IgD-negative memory B cell (primary cell): ENCODE measurements around the gene KY. TPM values are rescaled to one million over a fixed set of nuclear protein-coding genes. Genes with fewer than 3 reads are reported as not detected.

ENCODE experiments used
- H3K27ac Mint-ChIP-seq, 3 donors: one replicate each; pipeline ENCODE4 v1.8.0; 2020 to 2022; ENCODE audit warnings: mild to moderate bottlenecking in 3 of 3, mixed read lengths in 3 of 3, moderate library complexity in 1 of 3
- H3K27me3 Mint-ChIP-seq: one replicate; pipeline ENCODE4 v1.8.0; 2021; ENCODE audit warnings: mixed read lengths
- H3K36me3 Mint-ChIP-seq: one replicate; pipeline ENCODE4 v1.8.0; 2020; ENCODE audit warnings: mild to moderate bottlenecking, mixed read lengths
- H3K4me1 Mint-ChIP-seq, 3 donors: one replicate each; pipeline ENCODE4 v1.8.0; 2020 to 2022; ENCODE audit warnings: mixed read lengths in 3 of 3, mild to moderate bottlenecking in 1 of 3
- H3K4me3 Mint-ChIP-seq, 4 donors: one replicate each; pipeline ENCODE4 v1.8.0; 2020 to 2022; ENCODE audit warnings: mild to moderate bottlenecking in 4 of 4, mixed read lengths in 4 of 4, moderate library complexity in 3 of 4
- H3K9me3 Mint-ChIP-seq, 3 donors: one replicate each; pipeline ENCODE4 v1.8.0; 2020 to 2021; ENCODE audit warnings: mixed read lengths in 3 of 3, mild to moderate bottlenecking in 1 of 3
- polyA plus RNA-seq: library from polyadenylated mRNA; unstranded; fragments of 300-500 nt; fragmentation: Illumina TruSeq; gene quantifications from one replicate; pipeline ENCODE4 v1.2.3, GENCODE V29; 2021

Gene KY
- polyA plus RNA-seq: not detected

- peaks cover 0 to 2% (median 0%) of the 10 kb centered on the region in 3 donors for H3K9me3 Mint-ChIP-seq
- H3K4me3 Mint-ChIP-seq: peak within 1 kb of the TSS in 2 of 4 donors; percentile 4 to 58
- H3K27ac Mint-ChIP-seq: no peak within 1 kb of the TSS
- H3K27me3 Mint-ChIP-seq: peaks cover 14% of the 10 kb centered on the region
- peaks cover 0 to 2% (median 0%) of the 10 kb centered on the region in 3 donors for H3K4me1 Mint-ChIP-seq
- peaks cover 1% of the 10 kb centered on the region for H3K36me3 Mint-ChIP-seq
Observed at GRCh38 chr3:134650431-134651346, at the start of gene KY. KY (minus strand) TSS chr3:134651022; CDS start chr3:134650960, 62 bp downstream.

DNA sequence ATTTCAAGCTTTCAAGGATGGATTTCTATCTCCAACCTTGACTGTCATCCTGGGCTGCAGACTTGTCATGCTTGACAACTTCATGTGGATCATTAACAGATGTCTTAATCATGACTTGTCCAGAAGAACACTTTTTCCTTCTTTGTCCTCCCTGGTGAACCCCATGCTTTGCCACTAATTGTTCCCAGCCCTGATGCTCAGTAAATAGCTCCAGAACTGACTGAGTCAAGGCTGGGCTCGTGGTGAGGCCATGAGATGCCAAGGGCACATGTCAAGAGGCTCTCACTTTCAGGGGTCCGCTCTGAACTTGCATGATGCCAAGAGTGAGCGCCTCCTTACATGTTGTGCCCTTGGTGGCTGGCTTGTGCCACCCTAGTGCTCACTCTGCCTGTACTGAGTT, 48.9 kb upstream of the KY start:
- Mint-ChIP-seq H3K27ac (no peak overlapping the region), H3K4me3 (no peak overlapping the region), H3K36me3 (no peaks in the 10 kb centered on the region), H3K27me3 (peaks cover 3% of the 10 kb centered on the region), H3K9me3 (peaks cover under 1 to 5% (median 2%) of the 10 kb centered on the region in 3 donors), H3K4me1 (no peaks in the 10 kb centered on the region)

DNA sequence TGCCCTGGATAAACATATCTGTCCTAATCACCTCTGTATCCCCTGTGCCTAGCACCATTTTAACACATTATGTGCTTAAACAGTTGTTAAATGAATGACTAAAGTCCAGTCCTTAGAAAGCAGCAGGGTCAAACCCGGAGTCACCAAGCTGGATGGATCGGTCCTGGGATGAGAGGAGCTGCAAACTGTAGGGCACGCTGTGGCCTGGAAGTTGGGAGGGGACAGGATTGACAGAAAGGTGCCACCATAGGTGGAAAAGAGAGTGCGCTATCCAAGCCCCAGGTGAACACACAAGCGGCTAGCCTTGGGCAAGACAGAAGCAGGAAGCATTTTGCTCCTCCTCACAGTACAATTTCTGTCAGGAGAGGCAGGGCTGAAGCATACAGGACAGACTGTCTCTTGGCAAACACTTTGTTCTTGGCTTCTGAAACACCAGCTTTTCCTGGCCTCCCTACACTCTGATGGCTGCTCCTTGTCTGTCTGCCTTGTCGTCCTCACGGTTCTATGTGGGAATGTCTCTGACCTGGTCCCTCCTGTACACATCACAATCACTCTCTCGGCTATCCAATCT, 48.4 kb upstream of the KY start:
- Mint-ChIP-seq H3K27me3 (peaks cover 3% of the 10 kb centered on the region), H3K9me3 (peaks cover 1 to 5% (median 2%) of the 10 kb centered on the region in 3 donors), H3K27ac (no peak overlapping the region), H3K36me3 (no peaks in the 10 kb centered on the region), H3K4me3 (no peak overlapping the region), H3K4me1 (no peaks in the 10 kb centered on the region)

DNA sequence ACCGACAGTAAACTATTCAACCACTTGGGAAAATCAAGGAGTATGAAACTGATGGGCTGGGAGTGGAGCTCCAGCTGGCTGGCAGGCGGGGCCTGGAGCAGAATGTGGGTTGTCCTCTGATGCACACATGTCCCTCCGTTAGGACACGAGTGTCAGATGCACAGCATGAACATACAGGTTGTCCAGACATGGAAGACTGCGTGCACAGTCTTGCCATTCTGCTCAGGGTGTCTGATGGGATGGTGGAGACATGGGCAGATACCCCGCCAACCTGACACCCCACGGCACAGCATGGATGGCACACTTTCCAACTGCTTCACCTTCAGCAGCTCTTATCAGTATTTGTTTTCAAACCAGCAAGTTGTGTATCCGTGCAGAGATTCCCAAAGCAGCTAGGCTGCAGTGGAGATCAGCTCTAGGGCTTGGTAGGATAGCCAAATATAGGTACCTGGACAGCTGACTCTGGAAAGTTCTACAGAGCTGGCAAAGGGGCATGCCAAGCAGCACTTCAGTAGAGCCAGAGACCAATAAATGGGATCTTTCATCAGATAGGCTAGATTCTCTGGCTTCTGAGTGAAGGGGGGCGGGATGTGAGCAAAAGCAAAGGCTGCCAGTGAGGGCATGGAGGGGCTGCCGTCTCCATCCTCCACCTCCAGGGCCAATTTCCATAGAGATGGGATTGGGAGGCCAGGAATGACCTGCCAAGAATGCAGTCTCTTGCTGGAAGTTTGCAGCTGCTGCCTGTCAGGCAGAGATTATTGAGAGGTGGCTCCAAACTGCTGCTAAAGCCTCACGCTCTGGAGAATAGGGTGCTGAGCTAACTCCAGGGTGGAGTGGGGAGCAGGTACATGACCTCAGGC, 47.2 kb upstream of the KY start:
- Mint-ChIP-seq H3K9me3 (peaks cover 1 to 5% (median 2%) of the 10 kb centered on the region in 3 donors), H3K36me3 (no peaks in the 10 kb centered on the region), H3K27me3 (peaks cover 3% of the 10 kb centered on the region), H3K4me3 (no peak overlapping the region), H3K27ac (no peak overlapping the region), H3K4me1 (no peaks in the 10 kb centered on the region)

- Mint-ChIP-seq H3K36me3 (no peaks in the 10 kb centered on the region), H3K27ac (no peak overlapping the region), H3K4me3 (no peak overlapping the region), H3K9me3 (peaks cover 0 to 4% (median 0%) of the 10 kb centered on the region in 3 donors), H3K4me1 (no peaks in the 10 kb centered on the region), H3K27me3 (peaks cover 6% of the 10 kb centered on the region)
Observed at GRCh38 chr3:134696155-134696554, 45.3 kb upstream of the KY start.

DNA sequence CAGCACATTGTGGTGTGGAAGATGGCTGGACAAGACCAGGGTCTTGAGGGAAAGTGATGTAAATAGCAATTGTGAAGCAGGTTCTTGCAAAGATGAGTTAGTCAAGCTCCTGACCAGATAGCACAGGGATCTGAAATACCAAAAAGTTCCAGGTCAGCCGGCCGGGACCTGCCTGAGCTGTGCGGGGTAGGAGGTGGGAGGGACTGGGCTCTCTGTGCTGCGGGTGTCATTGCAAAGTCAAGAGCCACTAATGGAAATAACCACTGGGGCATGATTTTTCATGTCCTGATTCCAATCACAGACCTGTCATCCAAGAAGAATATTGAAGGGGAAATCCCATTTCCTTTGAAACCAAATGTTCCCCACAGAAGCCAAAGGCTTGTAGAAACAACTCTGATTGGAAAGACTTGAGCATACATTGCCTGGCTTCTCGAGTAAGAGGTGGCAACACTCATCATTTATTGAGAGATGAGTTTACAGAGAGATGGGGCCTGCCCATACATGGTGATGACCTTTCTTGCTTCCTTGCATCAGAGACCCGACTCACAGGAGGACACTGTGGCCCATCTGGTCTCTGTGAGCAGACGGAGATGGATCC, 44.2 kb upstream of the KY start:
- peaks cover 6% of the 10 kb centered on the region for H3K27me3 Mint-ChIP-seq
- H3K36me3 Mint-ChIP-seq: no peaks in the 10 kb centered on the region
- H3K4me1 Mint-ChIP-seq: no peaks in the 10 kb centered on the region
- no peak overlapping the region for H3K27ac Mint-ChIP-seq
- H3K4me3 Mint-ChIP-seq: no peak overlapping the region
- peaks cover 0 to 4% (median 0%) of the 10 kb centered on the region in 3 donors for H3K9me3 Mint-ChIP-seq

DNA sequence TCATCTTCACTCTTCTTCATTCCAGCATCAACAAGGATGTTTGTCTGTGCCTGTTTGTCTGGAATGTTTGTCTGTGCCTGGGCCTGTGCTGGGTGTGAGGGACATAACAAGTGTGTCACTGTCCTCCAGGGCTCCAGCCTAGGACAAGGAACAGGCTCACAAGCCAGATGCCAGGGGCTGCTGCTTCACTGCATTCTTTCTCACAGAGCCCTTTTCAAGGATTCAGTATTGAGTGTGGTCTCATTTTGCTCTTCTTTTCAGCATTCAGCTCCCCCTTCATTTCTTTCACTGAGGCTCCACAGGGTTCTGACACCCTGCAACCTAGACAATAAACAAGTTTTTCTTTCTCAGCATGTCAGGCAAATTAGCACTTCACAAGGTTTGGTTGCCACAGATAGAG, 43.6 kb upstream of the KY start:
- H3K27ac Mint-ChIP-seq: no peak overlapping the region
- no peaks in the 10 kb centered on the region for H3K4me1 Mint-ChIP-seq
- H3K36me3 Mint-ChIP-seq: no peaks in the 10 kb centered on the region

DNA sequence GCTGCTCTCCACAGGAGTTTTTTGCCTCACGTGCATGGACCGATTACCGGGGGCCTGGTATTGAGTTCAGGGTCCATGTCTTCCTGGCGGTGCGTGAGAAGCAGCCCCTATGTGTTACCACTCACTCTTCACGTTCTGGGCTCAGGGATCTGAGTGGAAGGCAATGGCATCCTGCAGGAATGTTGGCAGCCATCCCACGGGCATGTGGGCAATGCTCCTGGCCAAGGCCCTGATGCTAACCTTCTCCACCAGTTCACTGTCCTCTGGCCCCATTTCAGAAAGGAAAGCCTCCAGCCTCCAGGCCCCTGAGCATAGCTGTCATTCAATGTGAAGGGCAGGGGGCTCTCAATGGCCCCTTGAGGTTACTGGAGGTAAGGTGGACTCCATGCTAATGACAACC, 43.0 kb upstream of the KY start:
- peaks cover 6% of the 10 kb centered on the region for H3K27me3 Mint-ChIP-seq
- peaks cover 0 to 4% (median 0%) of the 10 kb centered on the region in 3 donors for H3K9me3 Mint-ChIP-seq
- no peaks in the 10 kb centered on the region for H3K4me1 Mint-ChIP-seq
- H3K27ac Mint-ChIP-seq: no peak overlapping the region
- no peaks in the 10 kb centered on the region for H3K36me3 Mint-ChIP-seq
- H3K4me3 Mint-ChIP-seq: no peak overlapping the region

More for the DNA sequence above, 43.6 kb upstream of the KY start:
- peaks cover 0 to 4% (median 0%) of the 10 kb centered on the region in 3 donors for H3K9me3 Mint-ChIP-seq
- H3K27me3 Mint-ChIP-seq: peaks cover 6% of the 10 kb centered on the region
- H3K4me3 Mint-ChIP-seq: no peak overlapping the region

DNA sequence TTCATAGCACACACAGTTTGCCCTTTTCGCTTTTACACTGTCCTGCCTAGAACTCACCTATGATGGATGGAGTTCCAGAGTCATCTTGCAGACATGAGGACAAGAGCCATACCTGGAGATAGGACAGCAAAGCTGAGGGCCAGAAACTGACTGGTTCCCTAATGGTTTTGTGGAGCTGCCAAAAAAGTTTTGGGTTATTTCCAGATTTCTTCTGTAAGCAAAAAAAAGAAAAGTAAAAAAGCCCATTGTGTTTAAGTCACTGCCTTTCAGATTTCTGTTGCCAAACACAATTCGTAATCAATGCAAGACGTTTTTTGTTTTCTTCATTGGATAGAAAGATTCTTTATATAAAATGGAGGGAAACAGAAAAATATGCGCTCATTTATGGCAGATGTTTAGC, 42.4 kb upstream of the KY start:
- H3K27ac Mint-ChIP-seq: no peak overlapping the region
- H3K27me3 Mint-ChIP-seq: peaks cover 3% of the 10 kb centered on the region
- H3K4me1 Mint-ChIP-seq: no peaks in the 10 kb centered on the region
- H3K4me3 Mint-ChIP-seq: no peak overlapping the region
- H3K36me3 Mint-ChIP-seq: no peaks in the 10 kb centered on the region
- peaks cover 0 to 4% (median 0%) of the 10 kb centered on the region in 3 donors for H3K9me3 Mint-ChIP-seq

GRCh38 chr3:134690226-134690625, 39.4 kb upstream of the KY start:
- no peak overlapping the region for H3K4me3 Mint-ChIP-seq
- peaks cover 0 to 4% (median 0%) of the 10 kb centered on the region in 3 donors for H3K9me3 Mint-ChIP-seq
- H3K4me1 Mint-ChIP-seq: peaks cover 0 to 2% (median 0%) of the 10 kb centered on the region in 3 donors
- no peak overlapping the region for H3K27ac Mint-ChIP-seq
- H3K27me3 Mint-ChIP-seq: peaks cover 7% of the 10 kb centered on the region
- H3K36me3 Mint-ChIP-seq: no peaks in the 10 kb centered on the region

DNA sequence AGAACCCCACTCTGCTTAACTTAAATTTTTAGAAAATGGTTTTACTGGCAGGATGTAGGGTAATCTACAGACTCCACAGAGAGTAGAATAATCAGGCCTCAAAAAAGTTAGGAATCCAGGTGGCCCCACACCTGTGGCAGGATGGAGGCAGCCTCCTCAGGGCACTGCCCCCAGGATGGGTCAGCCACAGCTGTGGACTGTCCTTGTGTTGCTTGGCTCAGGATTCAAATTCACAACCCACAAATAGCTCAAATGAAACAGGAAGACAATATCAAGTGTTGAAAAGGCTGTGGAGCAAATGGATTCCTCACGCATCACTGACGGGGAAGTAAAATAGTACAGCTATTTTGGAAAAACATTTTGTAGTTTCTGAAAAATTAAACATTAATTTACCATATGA, 36.8 kb upstream of the KY start:
- H3K27ac Mint-ChIP-seq: no peak overlapping the region
- no peak overlapping the region for H3K4me3 Mint-ChIP-seq
- no peaks in the 10 kb centered on the region for H3K36me3 Mint-ChIP-seq
- H3K27me3 Mint-ChIP-seq: peaks cover 7% of the 10 kb centered on the region
- peaks cover 0 to 2% (median 0%) of the 10 kb centered on the region in 3 donors for H3K4me1 Mint-ChIP-seq
- no peaks in the 10 kb centered on the region for H3K9me3 Mint-ChIP-seq

DNA sequence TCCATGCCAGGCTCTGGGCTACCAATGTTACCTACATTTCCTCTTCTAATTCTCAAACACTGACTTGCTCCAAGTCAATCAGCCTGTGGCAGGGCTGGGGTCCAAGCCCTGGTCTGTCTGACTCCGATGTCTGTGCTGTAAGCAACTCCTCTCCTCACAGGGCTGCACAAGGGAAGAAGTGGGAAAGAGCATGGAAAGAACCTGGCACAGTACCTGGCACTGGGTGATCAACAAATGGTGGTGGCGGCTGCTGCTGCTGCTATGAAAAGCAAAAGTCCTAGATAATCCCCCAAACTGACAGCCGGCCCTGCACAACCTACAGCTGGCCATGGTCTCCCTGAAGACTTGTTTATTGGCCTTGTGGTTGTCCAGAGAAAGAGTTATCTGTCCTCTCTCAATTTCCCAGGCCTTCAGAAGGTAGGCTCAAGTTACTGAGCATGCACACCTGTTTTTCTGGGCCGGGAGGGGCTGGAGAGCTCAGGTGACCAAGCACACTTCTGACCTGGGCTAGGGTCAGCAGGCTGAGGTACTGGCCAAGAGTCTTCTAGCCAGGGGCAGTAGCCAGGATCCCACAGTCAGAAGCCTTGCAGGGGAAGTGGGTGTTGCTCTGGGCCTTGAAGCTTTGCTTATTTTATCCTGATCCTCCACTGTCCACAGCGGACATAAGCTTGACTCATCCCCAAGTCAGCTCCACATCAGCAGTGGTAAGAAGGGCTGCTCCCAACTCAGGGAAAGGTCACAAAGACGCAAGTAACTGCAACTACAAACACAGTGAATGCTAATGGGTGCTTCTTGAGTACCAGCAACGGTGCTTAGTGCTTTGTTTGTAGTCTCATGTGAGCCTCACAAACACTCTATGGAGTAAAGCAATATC, 35.3 kb upstream of the KY start:
- Mint-ChIP-seq H3K36me3 (no peaks in the 10 kb centered on the region), H3K27me3 (peaks cover 4% of the 10 kb centered on the region), H3K27ac (no peak overlapping the region), H3K4me1 (peaks cover 0 to 2% (median 0%) of the 10 kb centered on the region in 3 donors), H3K4me3 (no peak overlapping the region), H3K9me3 (peaks cover 0 to 2% (median 0%) of the 10 kb centered on the region in 3 donors)

DNA sequence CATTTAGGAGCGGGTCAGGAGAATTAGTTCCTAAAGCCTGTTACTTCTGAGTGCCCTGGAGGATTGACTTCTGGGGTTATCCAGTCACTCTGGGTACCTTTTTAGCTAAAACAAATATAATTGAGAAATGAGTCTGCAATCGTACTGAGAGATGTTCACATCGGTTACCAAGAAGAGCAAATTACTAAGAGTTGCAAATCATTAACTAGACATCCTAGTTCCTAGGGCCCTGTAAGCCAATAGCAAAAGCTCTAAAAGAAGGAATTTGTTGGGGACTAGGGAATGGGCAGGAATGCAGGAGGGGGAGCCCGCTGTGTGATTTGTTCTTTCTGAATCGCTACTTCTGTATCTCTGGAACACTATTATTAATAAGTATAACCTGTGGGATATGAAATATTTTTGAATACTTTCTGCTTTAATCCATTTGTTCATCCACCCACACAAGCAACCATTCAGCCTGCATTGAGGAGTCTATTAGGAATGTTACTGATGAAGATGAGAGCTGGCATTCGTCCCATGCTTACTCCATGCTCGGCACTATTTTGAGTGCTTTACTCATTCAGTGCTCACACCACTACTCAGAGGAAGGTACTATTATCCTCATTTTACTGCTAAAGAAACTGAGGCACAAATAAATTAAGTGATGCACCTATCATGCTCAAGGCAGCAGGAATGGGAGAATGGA, 31.5 kb upstream of the KY start:
- peaks cover 4% of the 10 kb centered on the region for H3K27me3 Mint-ChIP-seq
- peaks cover 0 to 2% (median 0%) of the 10 kb centered on the region in 3 donors for H3K4me1 Mint-ChIP-seq
- no peaks in the 10 kb centered on the region for H3K36me3 Mint-ChIP-seq
- H3K9me3 Mint-ChIP-seq: peaks cover 0 to 7% (median 0%) of the 10 kb centered on the region in 3 donors
- H3K4me3 Mint-ChIP-seq: no peak overlapping the region
- no peak overlapping the region for H3K27ac Mint-ChIP-seq
